BJ (cell line): Measurements from ENCODE around the gene GTF2A1. TPM values are rescaled to one million over a fixed set of nuclear protein-coding genes. Genes with fewer than 3 reads are reported as not detected.

Source experiments
- CTCF ChIA-PET: fragments of 350-600 bp; formaldehyde crosslinking; extraction: SDS; loops from one replicate; lab custom pipeline; 2021; ENCODE audit warnings: antibody characterized with exemption, inconsistent platforms; lab: Yijun Ruan, JAX
- POLR2A ChIA-PET: fragments of 300-600 bp; sonication (Branson Sonifier 250); formaldehyde crosslinking; extraction: SDS; loops from one replicate; lab custom pipeline; 2021; ENCODE audit warnings: antibody characterized with exemption; lab: Charles Lee
- DNase-seq: peaks from one replicate; pipeline ENCODE4 v3.0.0-alpha.2; 2011; ENCODE audit warnings: low read depth
- H3K27me3 ChIP-seq: 2 replicates; pipeline ENCODE4 v1.6.0; 2011; ENCODE audit warnings: low read length; ENCODE audit not compliant: control insufficient read depth, insufficient read depth
- H3K36me3 ChIP-seq: 2 replicates; pipeline ENCODE4 v1.5.1; 2011; ENCODE audit warnings: low read length; ENCODE audit not compliant: control insufficient read depth, insufficient read depth
- H3K4me3 ChIP-seq: 2 replicates; pipeline ENCODE4 v1.5.1; 2011; ENCODE audit warnings: low read depth, mild to moderate bottlenecking, control low read depth, low read length
- CTCF ChIP-seq: IDR thresholded peaks from 2 replicates; pipeline ENCODE4 v1.5.1; 2011; ENCODE audit warnings: low read depth, mild to moderate bottlenecking, control low read depth, inconsistent platforms, low read length, moderate library complexity; ENCODE audit not compliant: insufficient read depth
- polyA plus RNA-seq: library from polyadenylated mRNA; depleted of rRNA; stranded (reverse); fragments of >200 nt; gene quantifications from 2 replicates; pipeline ENCODE4 v1.2.3, GENCODE V29; 2011

Gene GTF2A1
- polyA plus RNA-seq, 1 experiment: 25.7 TPM

DNA sequence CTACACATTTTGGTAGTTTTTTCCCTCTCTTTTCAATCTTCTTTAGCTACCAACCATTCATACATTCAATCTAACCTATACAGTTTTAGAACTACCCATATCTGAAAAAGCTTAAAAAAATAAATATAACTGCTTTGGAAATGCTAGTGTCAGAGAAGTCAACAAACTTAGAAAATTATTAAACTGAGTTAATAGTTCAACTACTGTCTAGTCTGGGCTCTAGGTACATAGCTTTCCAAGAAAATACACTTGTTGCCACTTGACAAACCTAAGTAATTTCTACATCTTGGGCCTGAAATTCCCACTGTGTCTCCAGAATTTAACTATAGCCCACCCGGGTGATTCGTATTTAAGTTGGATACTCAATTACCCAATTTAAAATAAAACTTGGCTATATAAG is 22.1 kb downstream of the GTF2A1 start:
- H3K4me3 ChIP-seq: no peak overlapping the region
- no peak for DNase-seq
- peaks cover 5% of the 10 kb centered on the region for H3K36me3 ChIP-seq
- no peak for TF ChIP-seq CTCF
- POLR2A ChIA-PET: interaction anchor here (0.5 kb wide), 1 partner anchor 168 kb away, joined by 7 read pairs; no protein-coding TSS in a partner anchor
- CTCF ChIA-PET: no interaction called here
- H3K27me3 ChIP-seq: no peaks in the 10 kb centered on the region

DNA sequence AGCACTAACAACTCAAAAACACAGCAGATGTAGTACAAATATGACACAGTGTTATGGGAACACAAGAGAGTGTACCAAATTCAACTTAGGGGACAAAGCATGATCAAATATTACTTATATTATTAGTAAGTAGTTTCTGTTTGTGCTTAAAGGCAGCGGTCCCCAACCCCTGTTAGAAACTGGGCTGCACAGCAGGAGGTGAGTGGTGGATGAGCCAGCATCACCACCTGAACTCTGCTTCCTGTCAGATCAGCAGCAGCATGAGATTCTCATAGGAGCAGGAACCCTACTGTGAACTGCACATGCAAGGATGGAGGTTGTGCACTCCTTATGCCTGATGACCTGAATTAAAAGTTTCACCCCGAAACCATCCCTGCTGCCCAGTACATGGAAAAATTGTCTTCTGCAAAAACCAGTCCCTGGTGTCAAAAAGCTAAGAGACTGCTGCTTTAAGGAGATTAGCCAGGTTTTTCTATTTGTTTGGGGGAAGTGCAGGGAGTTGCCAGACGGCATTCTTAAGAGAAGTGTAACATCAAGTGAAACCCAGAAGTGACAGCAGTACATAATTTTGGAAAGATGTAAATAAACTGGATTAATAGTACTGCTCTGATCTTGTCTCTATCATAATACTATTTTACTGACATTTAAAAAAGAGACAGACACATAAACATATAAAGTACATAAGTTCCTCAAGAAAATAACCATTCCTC is 26.7 kb downstream of the GTF2A1 start:
- POLR2A ChIA-PET: no interaction called here

DNA sequence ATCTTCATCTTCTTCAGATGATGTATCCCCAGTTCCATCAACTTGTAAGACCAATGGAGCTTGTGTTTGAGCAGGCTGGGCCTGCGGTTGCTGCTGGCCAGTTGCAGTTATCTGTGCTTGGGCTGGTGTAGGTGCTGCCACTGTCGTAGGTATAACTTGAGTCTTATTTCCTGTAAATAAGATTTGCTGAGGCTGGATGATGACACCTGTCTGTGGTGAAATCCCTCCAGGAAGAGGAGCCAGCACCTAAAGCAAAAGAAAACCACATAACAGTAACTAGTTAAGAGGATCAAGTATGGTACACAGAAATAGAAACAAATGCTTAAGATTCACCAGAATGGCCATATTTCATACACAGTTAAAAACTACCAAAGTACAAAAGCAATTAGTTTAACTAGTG is 28.2 kb downstream of the GTF2A1 start:
- TF ChIP-seq CTCF: no peak

More for the DNA sequence above, 26.7 kb downstream of the GTF2A1 start:
- no peak for DNase-seq
- no peak for TF ChIP-seq CTCF
- Histone ChIP-seq H3K36me3 (peaks cover 8% of the 10 kb centered on the region), H3K27me3 (no peaks in the 10 kb centered on the region), H3K4me3 (no peak overlapping the region)
- CTCF ChIA-PET: interaction anchor here (0.9 kb wide), 1 partner anchor 24 kb away, joined by 3 read pairs; no protein-coding TSS in a partner anchor

DNA sequence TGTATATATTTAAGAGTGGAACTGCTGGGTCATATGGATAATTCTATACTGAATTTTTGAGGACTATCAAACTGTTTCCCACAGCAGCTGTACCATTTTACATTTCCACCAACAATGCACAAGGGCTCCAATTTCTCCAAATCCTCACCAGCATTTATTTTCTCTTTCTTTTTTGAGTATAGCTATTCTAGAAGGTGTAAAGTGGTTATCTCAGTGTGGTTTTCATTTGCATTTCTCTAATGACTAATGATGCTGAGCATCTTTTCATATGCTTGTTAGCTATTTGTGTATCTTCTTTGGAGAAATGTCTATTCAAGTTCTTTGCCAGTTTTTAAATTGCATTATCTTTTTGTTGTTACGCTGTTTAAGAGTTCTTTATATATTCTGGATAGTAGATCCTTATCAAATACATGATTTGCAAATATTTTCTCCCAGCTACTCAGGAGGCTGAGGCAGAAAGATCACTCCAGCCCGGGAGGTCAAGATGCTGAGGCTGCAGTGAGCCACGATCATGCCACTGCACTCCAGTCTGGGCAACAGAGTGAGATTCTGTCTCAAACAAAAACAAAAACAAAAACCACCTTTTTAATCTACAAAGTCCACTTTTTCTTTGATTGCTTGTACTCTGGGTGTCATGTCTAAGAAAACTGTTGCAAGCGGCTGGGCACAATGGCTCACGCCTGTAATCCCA is 32.8 kb downstream of the GTF2A1 start:
- no peak for TF ChIP-seq CTCF
- CTCF ChIA-PET: no interaction called here
- POLR2A ChIA-PET: no interaction called here
- DNase-seq: no peak
- Histone ChIP-seq H3K27me3 (no peaks in the 10 kb centered on the region), H3K4me3 (no peak overlapping the region), H3K36me3 (peaks cover 6% of the 10 kb centered on the region)

More for the DNA sequence above, 28.2 kb downstream of the GTF2A1 start:
- H3K27me3 ChIP-seq: no peaks in the 10 kb centered on the region
- POLR2A ChIA-PET: no interaction called here
- CTCF ChIA-PET: interaction anchor here (0.6 kb wide), 1 partner anchor 13 kb away, joined by 3 read pairs; no protein-coding TSS in a partner anchor
- DNase-seq: no peak
- H3K36me3 ChIP-seq: peaks cover 8% of the 10 kb centered on the region
- no peak overlapping the region for H3K4me3 ChIP-seq

DNA sequence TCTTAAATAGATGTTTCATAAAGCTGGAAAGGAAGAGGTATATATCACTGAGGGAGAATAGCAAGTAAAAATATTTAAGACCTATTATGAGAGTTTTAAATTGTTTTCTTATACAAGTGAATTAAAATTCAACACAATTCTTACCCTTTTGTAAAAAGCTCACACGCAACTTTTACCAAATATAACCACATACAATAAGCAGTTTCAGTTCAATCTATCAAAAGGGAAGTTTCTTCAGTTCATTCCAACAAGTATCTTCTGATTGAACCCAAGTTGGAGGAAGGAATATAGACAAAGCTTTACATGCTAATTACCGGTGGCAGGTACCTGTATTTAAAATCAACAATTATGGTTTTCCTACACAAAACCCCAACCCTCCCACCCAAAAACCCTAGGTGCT is 41.1 kb downstream of the GTF2A1 start:
- TF ChIP-seq CTCF: no peak
- no peaks in the 10 kb centered on the region for H3K27me3 ChIP-seq
- no peak overlapping the region for H3K4me3 ChIP-seq
- ChIA-PET CTCF (interaction anchor here (0.6 to 3.3 kb wide), 3 partner anchors 9 to 183 kb away, joined by 3 to 16 read pairs (median 4); no protein-coding TSS in a partner anchor), POLR2A (no interaction called here)
- no peak for DNase-seq
- H3K36me3 ChIP-seq: no peaks in the 10 kb centered on the region
